Lung microvascular endothelial cell (primary cell): Measurements from ENCODE around the gene EZH2. TPM values are rescaled to one million over a fixed set of nuclear protein-coding genes. Genes with fewer than 3 reads are reported as not detected.

Experiments used
- DNase-seq, 2 donors: peaks; one replicate each; pipeline versions ENCODE4 v3.0.0 to v3.0.0-alpha.2; 2010; ENCODE audit warnings: low read depth in 2 of 2
- total RNA-seq: library from RNA; depleted of rRNA; stranded (reverse); fragments of >200 nt; gene quantifications from 2 replicates; pipeline ENCODE4 v1.2.1, GENCODE V29; 2014

EZH2 gene
- 4.8 and 8.3 TPM in 2 replicates for total RNA-seq

- DNase-seq, result no peak
Observed at GRCh38 chr7:148884049-148884298, at the start of gene EZH2. EZH2 (minus strand) TSS chr7:148884291; CDS start chr7:148847298, 36,993 bp downstream.

DNA sequence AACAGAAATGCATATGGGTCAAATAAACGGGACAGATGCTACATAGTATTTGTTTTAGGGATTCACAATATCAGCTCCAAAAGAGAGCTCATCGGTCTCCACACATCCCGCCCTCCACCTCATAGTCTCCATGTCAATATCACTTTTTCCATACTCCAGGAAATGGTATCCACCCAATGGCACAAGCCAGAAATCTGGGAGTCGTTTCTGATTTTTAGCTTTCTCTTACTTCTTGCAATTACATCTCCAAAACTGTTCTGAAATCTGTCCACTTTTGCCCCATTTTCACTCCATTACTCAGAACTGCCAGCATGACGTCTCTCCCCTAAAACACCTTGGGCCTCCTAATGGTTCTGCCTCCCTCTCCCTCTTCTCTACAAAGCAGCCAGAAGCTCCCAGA, 47.4 kb upstream of the EZH2 start:
- DNase-seq, result no peak

- no peak for DNase-seq
Observed at GRCh38 chr7:148930335-148930734, 46.2 kb upstream of the EZH2 start.

DNA sequence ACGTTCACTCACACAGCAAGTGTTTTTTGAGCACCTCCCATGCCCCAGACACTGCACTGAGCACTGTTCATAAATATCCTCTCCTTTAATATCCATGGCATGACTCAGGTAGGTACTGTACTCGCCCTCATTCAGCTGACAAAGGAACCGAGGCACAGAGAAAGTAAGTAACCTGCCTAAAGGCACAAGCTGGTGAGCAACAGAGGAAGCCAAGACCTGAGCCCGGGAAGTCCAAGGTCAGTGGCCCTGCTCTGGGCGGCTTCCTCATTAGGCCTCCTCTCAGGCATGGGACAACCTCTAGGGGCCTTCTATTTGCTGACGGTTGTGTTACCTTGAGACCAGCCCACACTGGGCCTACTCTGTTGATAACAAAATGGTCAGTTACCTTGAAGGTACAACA, 45.1 kb upstream of the EZH2 start:
- no peak for DNase-seq

GRCh38 chr7:148927123-148928045, 43.3 kb upstream of the EZH2 start:
- no peak for DNase-seq

DNA sequence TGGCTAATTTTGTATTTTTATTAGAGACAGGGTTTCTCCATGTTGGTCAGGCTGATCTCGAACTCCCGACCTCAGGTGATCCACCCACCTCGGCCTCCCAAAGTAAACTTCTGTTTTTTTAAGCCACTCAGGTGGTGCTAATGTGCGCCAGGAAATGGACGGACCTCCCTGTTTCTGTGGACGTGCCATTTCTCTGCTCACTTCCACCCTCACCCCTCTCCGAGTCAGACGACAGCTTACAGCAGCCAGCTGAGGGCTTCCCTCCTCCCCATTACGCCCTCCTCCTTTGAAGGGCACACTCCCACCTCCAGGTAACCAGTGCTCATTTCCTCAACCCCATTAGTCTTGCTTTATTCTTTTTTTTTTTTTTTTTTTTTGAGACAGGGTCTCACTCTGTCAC, 41.7 kb upstream of the EZH2 start:
- DNase-seq, result no peak

GRCh38 chr7:148924011-148924410, 39.9 kb upstream of the EZH2 start:
- no peak for DNase-seq

DNA sequence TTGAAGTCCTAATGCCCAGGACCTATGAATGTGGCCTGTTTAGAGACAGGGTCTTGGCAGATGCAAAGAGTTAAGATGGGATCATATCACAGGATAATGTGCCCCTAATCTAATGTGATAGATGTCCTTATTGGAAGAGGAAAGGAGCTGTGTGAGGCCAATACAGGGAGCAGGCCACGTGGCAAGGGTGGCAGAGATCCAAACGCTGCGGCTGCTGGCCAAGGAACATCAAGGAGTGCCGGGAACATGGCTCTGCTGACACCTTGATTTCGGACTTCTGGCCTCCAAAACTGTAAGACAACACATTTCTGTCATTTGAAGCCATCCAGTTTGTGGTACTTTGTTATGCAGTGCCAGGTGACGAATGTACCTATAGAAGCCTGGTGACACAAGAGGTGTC, 37.7 kb upstream of the EZH2 start:
- no peak for DNase-seq

DNA sequence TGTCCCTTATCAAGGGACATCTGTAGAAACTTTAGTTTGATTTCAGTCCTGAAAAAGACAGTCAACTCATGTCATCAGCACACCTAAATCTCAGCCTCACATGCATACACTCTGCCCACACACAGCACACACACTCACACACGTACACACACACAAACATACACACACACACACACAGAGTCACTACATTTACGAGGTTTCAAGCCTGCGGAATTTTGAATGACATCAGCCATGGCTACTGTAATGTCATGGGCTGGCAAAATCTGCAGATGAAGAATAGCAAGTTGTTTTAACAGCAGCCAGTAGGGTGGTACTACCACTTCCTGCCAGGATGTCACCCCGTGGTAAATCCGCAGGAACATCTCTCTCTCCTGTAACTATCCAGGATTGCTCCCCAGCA, 37.1 kb upstream of the EZH2 start:
- no peak for DNase-seq

GRCh38 chr7:148919859-148920258, 35.8 kb upstream of the EZH2 start:
- DNase-seq, result no peak

GRCh38 chr7:148918058-148918596, 34.0 kb upstream of the EZH2 start:
- DNase-seq, result no peak

GRCh38 chr7:148916186-148916585, 32.1 kb upstream of the EZH2 start:
- no peak for DNase-seq

- DNase-seq, result no peak
Observed at GRCh38 chr7:148915211-148915610, 31.1 kb upstream of the EZH2 start.

DNA sequence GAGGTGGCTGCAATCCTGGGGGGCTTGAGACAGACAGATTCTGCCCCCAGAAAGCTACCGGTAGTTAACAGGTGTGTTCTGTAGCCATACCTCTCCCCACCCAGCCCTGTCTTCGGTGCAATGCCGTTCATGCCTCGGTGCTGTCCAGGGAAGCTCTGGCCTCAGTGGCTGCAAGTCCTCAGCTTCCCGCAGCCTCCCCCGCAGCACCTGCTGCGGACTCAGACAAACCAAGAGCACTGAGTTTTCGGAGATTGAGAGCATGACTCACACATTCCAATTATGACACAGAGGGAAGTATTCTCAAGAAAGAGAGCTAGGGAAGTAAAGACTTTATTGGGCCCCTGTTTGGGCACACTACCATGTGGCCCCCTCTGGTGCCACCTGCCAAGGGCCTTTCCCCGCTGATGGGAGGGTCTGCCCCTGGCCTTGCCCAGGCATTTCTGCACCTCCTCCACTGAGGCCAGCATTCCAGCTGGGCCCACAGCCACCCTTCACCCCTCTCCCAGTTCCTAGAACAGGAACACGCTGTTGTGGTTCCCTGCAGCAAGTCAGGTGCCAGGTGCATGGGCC, 30.2 kb upstream of the EZH2 start:
- peak in 1 of 2 donors; percentile 10 for DNase-seq

- no peak for DNase-seq
Observed at GRCh38 chr7:148912758-148913541, 28.9 kb upstream of the EZH2 start.

DNA sequence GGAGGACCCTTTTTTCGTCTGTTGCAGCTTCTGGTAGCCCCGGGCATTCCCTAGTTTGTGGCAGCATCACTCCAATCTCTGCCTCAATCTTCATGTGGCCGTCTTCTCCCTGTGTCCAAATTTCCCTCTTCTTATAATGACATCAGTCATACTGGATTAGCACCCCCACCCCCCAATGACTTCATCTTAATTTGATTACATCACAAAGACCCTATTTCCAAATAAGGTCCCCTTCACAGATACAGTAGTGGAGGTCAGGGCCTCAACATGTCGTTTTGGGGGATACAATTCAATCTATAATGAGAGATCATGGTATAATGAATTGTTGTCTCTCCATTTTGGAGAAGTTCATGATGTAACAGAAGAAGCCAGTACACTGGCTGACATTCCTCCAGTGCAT, 28.1 kb upstream of the EZH2 start:
- no peak for DNase-seq

DNA sequence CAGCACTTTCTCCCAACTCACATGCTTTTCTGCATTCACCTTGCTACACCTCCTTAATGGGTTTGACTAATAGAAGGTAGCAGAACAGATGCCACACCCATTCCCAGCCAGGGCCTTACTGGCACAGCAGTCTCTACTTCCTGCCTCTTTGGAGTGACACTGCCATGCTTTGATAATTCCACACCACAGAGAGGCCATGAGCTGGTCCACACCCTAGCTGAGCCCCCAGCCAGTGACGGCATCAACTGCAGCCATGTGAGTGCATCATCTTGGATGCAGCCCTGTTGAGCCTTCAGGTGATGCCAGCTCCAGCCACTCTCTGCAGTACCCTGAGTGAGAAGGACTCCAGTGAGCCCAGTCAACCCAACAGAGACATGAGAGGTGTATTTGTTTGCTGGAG, 27.5 kb upstream of the EZH2 start:
- no peak for DNase-seq

GRCh38 chr7:148909568-148909967, 25.5 kb upstream of the EZH2 start:
- no peak for DNase-seq

DNA sequence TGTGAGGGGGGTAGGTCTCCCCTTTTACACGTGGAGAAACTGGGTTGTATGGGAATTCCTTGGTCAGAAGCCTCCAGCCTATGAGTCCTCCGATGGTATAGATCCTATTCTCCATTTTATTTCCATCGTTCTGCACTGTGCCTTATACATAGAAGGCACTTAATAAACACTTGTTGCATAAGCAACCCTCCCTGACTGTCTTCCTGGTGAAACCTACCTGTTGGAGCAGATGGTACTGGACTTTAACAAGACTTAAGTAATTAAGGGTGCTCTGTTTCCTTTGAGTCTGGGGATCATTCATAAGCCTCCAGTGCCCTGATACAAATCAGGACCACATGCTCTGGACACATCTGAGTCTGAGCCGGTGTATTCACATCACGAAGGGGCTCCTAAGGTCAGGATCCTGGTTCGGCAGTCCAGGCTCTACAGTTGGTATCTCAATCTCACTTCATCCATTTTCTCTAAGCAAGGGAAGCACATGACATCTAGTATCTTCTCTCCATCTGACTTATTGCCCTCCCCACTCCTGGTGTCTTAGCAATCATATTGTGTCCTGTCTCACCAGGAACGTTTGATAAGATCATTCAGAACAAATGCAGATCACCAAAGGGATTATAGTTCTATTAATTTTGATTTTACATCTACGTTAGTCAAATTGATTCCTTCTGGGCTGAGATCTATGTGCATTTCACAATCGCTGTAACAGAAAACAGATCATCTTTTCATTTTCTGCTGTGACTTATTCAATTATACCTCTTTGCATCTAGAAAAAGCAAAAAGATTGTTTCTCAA, 22.8 kb upstream of the EZH2 start:
- no peak for DNase-seq

- no peak for DNase-seq
Observed at GRCh38 chr7:148905093-148905666, 21.1 kb upstream of the EZH2 start.

DNA sequence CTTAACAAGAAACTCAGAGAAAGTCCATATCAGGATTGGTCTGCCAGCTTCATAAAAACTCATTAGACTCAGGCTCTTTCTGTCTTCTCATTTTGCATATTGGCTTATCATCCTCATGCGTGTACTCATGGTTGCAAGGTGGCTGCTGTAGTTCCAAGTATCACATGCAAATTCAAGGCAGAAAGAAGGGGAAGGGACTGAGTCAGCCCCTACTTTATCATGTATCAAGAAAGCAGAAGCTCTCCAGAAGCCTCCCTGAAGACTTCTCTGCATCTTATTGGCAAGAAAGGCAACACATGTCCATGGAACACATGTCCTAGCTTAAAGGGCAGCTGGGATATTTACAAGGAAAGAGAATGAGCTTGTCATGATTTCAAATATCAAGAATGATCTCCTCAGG, 19.4 kb upstream of the EZH2 start:
- no peak for DNase-seq
